MCF 10A (cell line): ENCODE measurements around the gene ERBB2. TPM values are rescaled to one million over a fixed set of nuclear protein-coding genes. Genes with fewer than 3 reads are reported as not detected.

ENCODE experiments used
- BruUV-seq: library from RNA; stranded (reverse); fragments of 400-500 nt; replicated peaks from 2 replicates; lab custom pipeline; 2021; lab: Mats Ljungman, UMichigan
- CTCF ChIA-PET: fragments of 300-600 bp; sonication (Branson Sonifier 250); formaldehyde crosslinking; extraction: SDS; loops from one replicate; lab custom pipeline; 2021; ENCODE audit warnings: antibody characterized with exemption, inconsistent platforms; lab: Yijun Ruan, JAX
- POLR2A ChIA-PET: fragments of 300-600, 350-650 bp; sonication (Branson Sonifier 250); formaldehyde crosslinking; extraction: SDS; loops from one replicate; lab custom pipeline; 2020; ENCODE audit warnings: antibody characterized with exemption, inconsistent platforms; lab: Yijun Ruan, JAX
- DNase-seq: peaks from one replicate; pipeline ENCODE4 v3.0.0-alpha.2; 2018; ENCODE audit not compliant: unreplicated experiment
- H3K27ac Mint-ChIP-seq: one replicate; pipeline ENCODE4 v1.8.0; 2022; ENCODE audit warnings: mild to moderate bottlenecking, low read depth, mixed read lengths; ENCODE audit not compliant: unreplicated experiment
- H3K27me3 Mint-ChIP-seq: one replicate; pipeline ENCODE4 v1.8.0; 2022; ENCODE audit warnings: mixed read lengths; ENCODE audit not compliant: insufficient read depth, unreplicated experiment
- H3K36me3 Mint-ChIP-seq: one replicate; pipeline ENCODE4 v1.8.0; 2022; ENCODE audit warnings: mild to moderate bottlenecking, moderate library complexity, mixed read lengths; ENCODE audit not compliant: insufficient read depth, unreplicated experiment
- H3K4me1 Mint-ChIP-seq: one replicate; pipeline ENCODE4 v1.8.0; 2022; ENCODE audit warnings: mixed read lengths; ENCODE audit not compliant: insufficient read depth, unreplicated experiment
- H3K4me3 Mint-ChIP-seq: one replicate; pipeline ENCODE4 v1.8.0; 2022; ENCODE audit warnings: mild to moderate bottlenecking, moderate library complexity, mixed read lengths; ENCODE audit not compliant: unreplicated experiment
- H3K9me3 Mint-ChIP-seq: one replicate; pipeline ENCODE4 v1.8.0; 2022; ENCODE audit warnings: mixed read lengths; ENCODE audit not compliant: unreplicated experiment
- CTCF ChIP-seq: fragments of 200-600 bp; IDR thresholded peaks from one replicate; pipeline ENCODE4 v1.8.0; 2022; ENCODE audit warnings: antibody characterized with exemption, mild to moderate bottlenecking; ENCODE audit not compliant: unreplicated experiment
- intact Hi-C: fragments of 100-400 bp; cut with micrococcal nuclease; formaldehyde crosslinking; loops from 2 replicates; pipeline ENCODE4 v1.14.1; 2022
- total RNA-seq: library from RNA; stranded (reverse); gene quantifications from 2 replicates; pipeline ENCODE4 v1.2.3, GENCODE V29; 2022

Gene ERBB2
- total RNA-seq, 1 experiment from 2014 or later, result 33.7 TPM

- no peak for TF ChIP-seq CTCF
- intact Hi-C loops, result no loop called here
- Mint-ChIP-seq H3K4me3 (no peak overlapping the region), H3K36me3 (peaks cover 23% of the 10 kb centered on the region), H3K4me1 (no peaks in the 10 kb centered on the region), H3K27ac (no peak overlapping the region), H3K9me3 (no peaks in the 10 kb centered on the region), H3K27me3 (no peaks in the 10 kb centered on the region)
- DNase-seq, result no peak
- ChIA-PET CTCF (interaction anchor here (0.6 to 1.7 kb wide), 7 partner anchors 9 to 307 kb away, joined by 3 to 8 read pairs (median 3); partner anchors contain the start of genes MIEN1 and PGAP3), POLR2A (interaction anchor here (0.6 to 2.0 kb wide), 8 partner anchors 8 to 899 kb away, joined by 3 to 7 read pairs (median 4); partner anchors contain the start of genes ERBB2, MIEN1 and PGAP3)
- BruUV-seq, result no TSS peak
Observed at GRCh38 chr17:39716073-39716818, 16.4 kb downstream of the ERBB2 start.

GRCh38 chr17:39716879-39717536, 17.1 kb downstream of the ERBB2 start:
- CTCF ChIA-PET, result interaction anchor here (0.6 to 1.7 kb wide), 4 partner anchors 13 to 50 kb away, joined by 3 to 8 read pairs (median 3); partner anchors contain the start of genes MIEN1 and PGAP3
- POLR2A ChIA-PET, result interaction anchor here (0.6 to 1.9 kb wide), 8 partner anchors 8 to 900 kb away, joined by 3 to 7 read pairs (median 4); partner anchors contain the start of genes ERBB2, MIEN1 and PGAP3
- peak; percentile 50 for DNase-seq
- no peaks in the 10 kb centered on the region for H3K4me1 Mint-ChIP-seq
- no peaks in the 10 kb centered on the region for H3K9me3 Mint-ChIP-seq
- no peak overlapping the region for H3K4me3 Mint-ChIP-seq
- intact Hi-C loops, result no loop called here
- no peak for TF ChIP-seq CTCF
- no TSS peak for BruUV-seq
- no peak overlapping the region for H3K27ac Mint-ChIP-seq
- H3K27me3 Mint-ChIP-seq, result no peaks in the 10 kb centered on the region
- peaks cover 16% of the 10 kb centered on the region for H3K36me3 Mint-ChIP-seq

- TF ChIP-seq CTCF, result no peak
- Mint-ChIP-seq H3K36me3 (peaks cover 14% of the 10 kb centered on the region), H3K27me3 (no peaks in the 10 kb centered on the region), H3K4me3 (no peak overlapping the region), H3K9me3 (no peaks in the 10 kb centered on the region), H3K4me1 (no peaks in the 10 kb centered on the region), H3K27ac (no peak overlapping the region)
- POLR2A ChIA-PET, result interaction anchor here (1.8 kb wide), 1 partner anchor 18 kb away, joined by 6 read pairs; the partner anchor contains the start of gene ERBB2
- no peak for DNase-seq
- CTCF ChIA-PET, result interaction anchor here (1.0 kb wide), 1 partner anchor 9 kb away, joined by 4 read pairs; no protein-coding TSS in a partner anchor
- no TSS peak for BruUV-seq
- intact Hi-C loops, result no loop called here
Observed at GRCh38 chr17:39717660-39718059, 17.8 kb downstream of the ERBB2 start.
